NCI-H2107 (cell line): ENCODE results near the gene USP53.
A peak's percentile ranks its signal among the peaks of the same experiment; 100 is the strongest.
"Not testable (repeated sequence)": the region's sequence is repeated elsewhere in the genome, so short reads cannot be mapped to it uniquely, and the experiment has no call there.

Experiments used
- DNase-seq: peaks from one replicate; lab custom pipeline; 2025; lab: John Stamatoyannopoulos, UW

The USP53 gene

DNA sequence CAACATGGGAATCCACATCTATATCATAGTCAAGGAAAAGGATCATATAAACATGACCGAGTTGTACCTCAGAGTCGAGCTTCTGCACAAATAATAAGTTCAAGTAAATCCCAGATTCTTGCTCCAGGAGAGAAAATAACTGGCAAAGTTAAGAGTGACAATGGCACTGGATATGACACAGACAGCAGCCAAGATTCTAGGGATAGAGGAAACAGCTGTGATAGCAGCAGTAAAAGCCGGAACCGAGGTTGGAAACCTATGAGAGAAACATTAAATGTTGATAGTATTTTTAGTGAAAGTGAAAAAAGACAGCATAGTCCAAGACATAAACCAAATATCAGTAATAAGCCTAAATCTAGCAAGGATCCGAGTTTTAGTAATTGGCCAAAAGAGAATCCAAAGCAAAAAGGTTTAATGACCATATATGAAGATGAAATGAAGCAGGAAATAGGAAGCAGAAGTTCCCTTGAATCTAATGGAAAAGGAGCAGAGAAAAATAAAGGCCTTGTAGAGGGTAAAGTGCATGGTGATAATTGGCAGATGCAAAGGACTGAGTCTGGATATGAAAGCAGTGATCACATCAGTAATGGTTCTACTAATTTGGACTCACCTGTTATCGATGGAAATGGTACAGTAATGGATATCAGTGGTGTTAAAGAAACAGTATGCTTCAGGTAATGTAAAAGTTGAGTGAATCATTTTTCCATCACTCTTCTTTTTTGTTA lies 59.0 kb downstream of the USP53 start:
- no peak for DNase-seq

DNA sequence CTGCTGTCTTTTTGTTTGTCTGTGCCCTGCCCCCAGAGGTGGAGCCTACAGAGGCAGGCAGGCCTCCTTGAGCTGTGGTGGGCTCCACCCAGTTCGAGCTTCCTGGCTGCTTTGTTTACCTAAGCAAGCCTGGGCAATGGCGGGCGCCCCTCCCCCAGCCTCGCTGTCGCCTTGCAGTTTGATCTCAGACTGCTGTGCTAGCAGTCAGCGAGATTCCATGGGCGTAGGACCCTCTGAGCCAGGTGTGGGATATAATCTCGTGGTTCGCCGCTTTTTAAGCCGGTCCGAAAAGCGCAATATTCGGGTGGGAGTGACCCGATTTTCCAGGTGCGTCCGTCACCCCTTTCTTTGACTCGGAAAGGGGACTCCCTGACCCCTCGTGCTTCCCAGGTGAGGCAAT lies 67.0 kb downstream of the USP53 start:
- not testable (repeated sequence) for DNase-seq

DNA sequence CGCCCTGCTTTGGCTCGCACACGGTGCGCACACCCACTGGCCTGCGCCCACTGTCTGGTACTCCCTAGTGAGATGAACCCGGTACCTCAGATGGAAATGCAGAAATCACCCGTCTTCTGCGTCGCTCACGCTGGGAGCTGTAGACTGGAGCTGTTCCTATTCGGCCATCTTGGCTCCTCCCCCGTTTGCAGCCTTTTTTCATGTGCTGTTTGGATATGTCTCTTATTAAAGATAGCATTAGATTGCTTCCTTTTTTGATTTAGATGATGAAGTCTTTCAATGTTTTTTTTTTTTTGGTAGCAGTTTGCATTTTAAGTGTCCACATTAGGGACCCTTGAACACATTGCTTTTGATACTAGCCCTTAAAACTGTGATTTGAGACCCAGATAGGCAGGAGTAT lies 67.4 kb downstream of the USP53 start:
- DNase-seq: not testable (repeated sequence)

- no peak for DNase-seq
Observed at GRCh38 chr4:119281393-119281792, 68.9 kb downstream of the USP53 start.

DNA sequence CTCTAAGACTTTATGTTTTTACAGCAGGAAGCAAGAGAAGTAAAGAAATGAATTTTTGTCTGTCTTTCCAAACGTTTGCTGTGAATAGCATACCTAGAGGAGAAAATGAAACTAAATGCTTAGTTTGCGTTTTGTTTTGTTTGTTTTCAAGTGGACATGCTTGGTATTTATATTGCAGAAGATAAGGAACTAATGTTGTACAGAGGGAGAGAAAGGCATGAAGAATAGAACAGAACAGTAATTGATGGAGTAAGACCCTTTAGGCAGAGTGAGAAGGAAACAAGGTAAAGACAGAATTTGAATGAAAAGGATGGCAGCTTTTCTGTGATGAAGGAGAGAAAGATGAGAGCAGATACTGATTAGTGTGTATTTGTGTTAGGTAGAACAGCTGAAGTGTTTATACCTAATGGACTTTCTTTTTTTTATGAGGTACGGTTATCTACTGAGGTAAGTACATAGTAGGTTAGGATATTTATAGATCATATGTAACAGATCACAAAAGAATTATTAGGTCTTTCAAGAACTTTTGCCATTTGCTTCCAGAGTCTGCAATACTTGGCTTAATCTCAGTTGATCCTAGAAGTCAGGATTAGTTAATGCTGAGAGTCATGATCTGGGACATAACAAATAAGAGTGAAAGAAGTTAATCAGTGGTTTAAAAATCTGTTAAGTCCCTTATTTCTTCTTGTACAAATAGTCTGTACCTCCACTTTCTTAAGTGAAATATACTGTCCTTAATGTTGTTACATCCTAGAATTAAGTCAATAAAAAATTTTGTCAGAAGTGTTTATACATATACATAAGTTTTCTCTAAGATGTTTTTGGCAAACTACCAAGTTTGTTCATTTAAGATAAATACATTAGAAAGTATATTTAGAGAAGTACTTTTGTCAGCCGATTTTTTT lies 72.6 kb downstream of the USP53 start:
- no peak for DNase-seq

- DNase-seq: no peak
Observed at GRCh38 chr4:119286377-119287002, 74.0 kb downstream of the USP53 start.

GRCh38 chr4:119289313-119289712 lies 76.8 kb downstream of the USP53 start:
- DNase-seq: no peak

DNA sequence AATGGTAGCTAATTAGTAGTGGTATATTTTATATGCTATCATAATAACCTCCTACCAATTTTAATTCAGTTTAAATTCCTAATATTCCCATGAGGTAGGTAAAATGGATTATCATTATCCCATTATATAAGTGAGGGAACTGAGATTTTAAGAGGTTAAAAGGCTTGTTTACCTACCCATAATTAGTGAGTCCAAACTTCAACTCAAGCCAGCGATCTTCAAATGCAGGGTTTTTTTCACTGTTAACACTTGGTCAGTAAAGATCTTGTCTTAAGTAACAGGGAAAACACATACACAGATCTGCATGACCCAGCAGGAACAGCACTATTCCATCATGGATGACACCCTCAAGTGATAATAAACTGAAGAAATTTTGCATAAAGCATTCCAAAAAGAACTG lies 78.1 kb downstream of the USP53 start:
- DNase-seq: no peak

- DNase-seq: no peak
Observed at GRCh38 chr4:119296356-119296755, 83.8 kb downstream of the USP53 start.

- no peak for DNase-seq
Observed at GRCh38 chr4:119297795-119298194, 85.3 kb downstream of the USP53 start.

DNA sequence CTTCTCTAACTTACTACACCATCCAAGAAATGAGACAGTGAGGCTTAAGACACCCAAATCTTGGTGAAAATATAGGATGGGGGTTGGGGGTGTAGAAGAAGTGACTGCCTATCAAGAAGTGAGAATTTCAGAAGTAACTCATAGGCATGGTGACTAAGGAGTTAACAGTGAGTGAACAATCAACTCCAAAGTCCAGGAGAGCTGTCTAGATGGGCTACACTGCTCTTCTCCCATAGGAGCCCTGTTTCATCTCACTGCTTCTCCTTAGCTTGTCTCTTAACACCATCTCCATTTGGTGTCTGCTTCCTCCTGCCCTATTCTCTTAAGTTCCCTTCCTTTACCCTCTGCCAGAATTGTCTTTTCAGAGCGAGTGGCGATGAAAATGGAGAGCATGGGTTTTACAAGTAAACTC lies 86.8 kb downstream of the USP53 start:
- no peak for DNase-seq

DNA sequence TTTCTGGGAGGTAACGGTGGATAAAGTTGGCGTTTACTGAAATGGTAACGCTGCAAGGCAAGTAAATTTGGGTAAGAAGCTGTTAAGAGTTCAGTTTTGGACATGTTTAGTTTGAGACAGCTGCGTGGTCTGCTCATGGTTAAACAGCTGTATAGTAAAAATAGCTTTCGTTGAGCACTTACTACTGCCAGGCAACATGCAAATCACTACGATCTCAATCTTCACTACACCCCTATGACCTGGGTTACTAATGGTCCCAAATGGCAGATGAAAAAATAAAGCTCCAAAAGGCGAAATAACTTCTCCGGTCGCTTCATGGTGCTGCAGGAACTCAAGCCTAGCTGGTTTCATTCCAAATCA lies 87.2 kb downstream of the USP53 start:
- no peak for DNase-seq

DNA sequence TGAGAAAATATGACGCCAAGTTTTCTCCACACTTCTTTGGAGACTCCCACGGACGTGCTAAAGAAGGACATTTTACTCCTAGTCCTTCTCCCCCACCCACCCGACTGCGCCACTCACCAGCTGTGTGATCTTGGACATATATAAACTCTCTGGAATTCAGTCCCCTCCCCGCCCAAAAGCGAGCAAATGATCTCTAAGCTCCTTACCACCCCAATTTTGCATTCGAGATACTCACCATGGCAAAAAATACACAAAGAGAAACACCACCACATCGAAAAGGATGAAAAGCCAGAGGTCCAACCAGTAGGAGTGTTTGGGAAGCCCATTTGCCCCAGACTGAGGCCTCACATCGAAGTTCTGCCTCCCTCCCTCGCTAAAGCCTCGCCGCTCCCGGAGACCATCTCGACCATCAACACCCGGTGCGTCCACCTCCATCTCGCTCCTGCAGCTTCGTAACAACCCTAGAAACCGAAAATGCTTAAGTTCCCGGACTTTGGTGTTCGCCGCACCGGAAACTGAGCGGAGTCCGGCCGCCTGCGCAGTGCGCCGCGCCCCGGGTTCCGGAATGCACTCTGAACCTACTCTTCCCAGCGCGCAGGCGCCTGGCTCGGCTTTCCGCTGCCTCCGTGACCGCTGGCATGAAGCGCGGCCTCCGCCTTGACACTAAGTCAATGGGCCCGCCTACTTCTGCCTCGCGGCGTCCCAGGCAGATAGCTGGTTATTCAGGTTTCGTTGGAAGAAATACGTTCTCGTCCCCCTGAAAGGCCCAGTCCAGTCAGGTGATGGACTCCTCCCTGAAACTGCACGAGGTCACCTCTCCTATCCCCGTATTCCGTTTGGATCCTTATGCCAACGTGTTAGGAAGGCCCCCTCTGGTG lies 87.8 kb downstream of the USP53 start:
- no peak for DNase-seq

GRCh38 chr4:119302073-119302832 lies 89.7 kb downstream of the USP53 start:
- no peak for DNase-seq

DNA sequence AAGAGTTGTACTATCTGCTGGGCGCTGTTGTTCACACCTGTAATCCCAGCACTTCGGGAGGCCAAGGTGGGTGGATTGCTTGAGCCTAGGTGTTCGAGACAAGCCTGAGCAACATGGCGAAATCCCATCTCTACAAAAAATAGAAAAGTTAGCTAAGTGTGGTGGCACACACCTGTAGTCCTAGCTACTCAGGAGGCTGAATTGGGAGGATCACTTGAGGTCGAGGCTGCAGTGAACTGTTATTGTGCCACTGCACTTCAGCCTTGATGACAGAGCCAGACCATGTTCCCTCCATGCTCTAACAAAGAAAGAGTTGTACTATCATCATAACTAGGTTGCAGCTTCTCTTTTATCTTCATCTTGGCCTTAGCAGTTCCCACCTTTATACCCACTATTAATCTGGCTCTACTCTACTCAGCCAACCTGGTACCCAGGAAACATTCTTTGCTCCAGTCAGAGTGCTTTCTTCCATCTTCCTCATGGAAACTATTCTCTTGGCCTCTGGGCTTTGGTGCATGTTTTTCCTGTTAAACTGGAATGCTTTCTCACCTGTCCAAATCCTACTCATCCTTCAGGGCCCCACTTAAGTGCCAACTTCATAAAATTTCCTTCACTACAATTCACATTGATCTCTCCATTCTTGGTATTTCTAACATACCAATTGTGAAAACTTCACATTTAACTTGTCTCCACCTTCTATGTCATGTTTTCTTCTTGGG lies 91.2 kb downstream of the USP53 start:
- DNase-seq: no peak

- DNase-seq: no peak
Observed at GRCh38 chr4:119304431-119304830, 91.9 kb downstream of the USP53 start.

- no peak for DNase-seq
Observed at GRCh38 chr4:119307606-119308005, 95.1 kb downstream of the USP53 start.

DNA sequence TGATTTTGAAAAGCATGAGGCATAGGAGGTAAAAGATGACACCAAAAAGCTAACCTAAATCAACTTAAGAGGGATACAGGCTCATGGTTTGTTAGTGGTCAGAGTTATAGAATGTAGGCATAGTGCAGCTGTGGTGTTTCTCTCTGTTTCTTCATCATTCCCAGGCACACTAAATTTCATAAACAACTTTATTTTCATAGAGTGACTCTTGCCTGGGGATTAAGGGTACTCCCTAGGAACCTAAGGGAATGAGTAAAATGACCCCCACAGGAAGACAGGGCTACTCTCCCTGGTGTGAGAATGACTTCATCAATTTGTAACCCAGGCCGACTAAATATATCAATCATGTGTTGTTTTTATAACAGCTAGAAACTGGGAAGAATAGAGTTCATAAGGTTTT lies 98.3 kb downstream of the USP53 start:
- no peak for DNase-seq

GRCh38 chr4:119313237-119313636 lies 100.7 kb downstream of the USP53 start:
- no peak for DNase-seq

DNA sequence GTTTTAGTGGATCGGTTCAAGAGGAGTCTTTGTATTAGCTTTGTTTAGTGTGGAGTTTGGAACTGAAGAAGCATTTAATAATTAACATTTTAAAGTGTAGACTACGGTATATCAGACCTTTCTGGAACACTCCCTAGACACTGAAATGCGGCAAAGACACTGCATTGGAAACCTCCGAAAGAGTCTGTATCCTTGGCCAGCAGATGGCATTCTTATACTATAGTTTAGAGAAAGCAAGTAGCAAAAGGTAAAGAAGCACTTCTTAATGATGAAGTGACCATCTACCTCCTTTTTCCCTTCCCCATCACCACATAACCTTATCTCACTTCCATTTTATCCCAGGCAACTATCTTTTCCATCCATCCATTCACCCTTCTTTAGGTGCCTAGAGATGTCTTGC lies 101.8 kb downstream of the USP53 start:
- DNase-seq: peak; percentile 0

DNA sequence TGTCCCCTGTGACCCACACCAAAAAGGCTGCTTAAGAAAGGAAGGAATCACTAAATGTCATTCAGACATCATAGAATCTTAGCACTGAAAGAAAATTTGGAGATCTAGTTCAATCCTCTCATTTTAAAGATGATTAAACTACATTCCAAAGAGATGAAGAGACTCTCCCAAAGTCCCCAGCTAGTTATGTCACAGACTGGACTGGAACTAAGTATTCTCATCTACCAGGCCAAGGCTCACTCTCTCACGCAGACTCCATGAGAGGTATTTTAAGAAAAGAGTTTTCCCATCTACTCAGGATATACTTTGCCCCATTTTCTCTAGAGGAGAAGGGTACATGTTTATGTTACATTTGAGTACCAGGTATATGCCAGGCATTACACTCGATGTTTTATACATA lies 102.5 kb downstream of the USP53 start:
- DNase-seq: no peak
